CD14-positive monocyte (primary cell): Measurements from ENCODE around the gene PLCD3. TPM values are rescaled to one million over a fixed set of nuclear protein-coding genes. Genes with fewer than 3 reads are reported as not detected.

Experiments used
- DNase-seq, 3 donors: peaks; one replicate each; pipeline ENCODE4 v3.0.0-alpha.2; 2011 to 2022
- H2AFZ ChIP-seq: 2 replicates; pipeline ENCODE4 v1.6.0; 2012; ENCODE audit warnings: mild to moderate bottlenecking, low read depth, low read length, inconsistent platforms; ENCODE audit not compliant: insufficient read depth, poor library complexity, severe bottlenecking
- H3K27ac ChIP-seq, 2 donors: 1 replicate in 1 of 2; 2 replicates in 1 of 2; pipeline ENCODE4 v1.5.1; 2012 to 2013; ENCODE audit warnings: low read length in 2 of 2, control low read depth in 1 of 2, inconsistent platforms in 1 of 2, low read depth in 1 of 2, mild to moderate bottlenecking in 1 of 2
- H3K27me3 ChIP-seq, 2 donors: one replicate each; pipeline versions ENCODE4 v1.6.0 to v1.6.1; 2011 to 2013; ENCODE audit warnings: low read length in 2 of 2; ENCODE audit not compliant: control insufficient read depth in 2 of 2, insufficient read depth in 2 of 2
- H3K36me3 ChIP-seq, 2 donors: replicated peaks in 1 of 2; 1 replicate in 1 of 2; 2 replicates in 1 of 2; pipeline versions ENCODE4 v1.5.1 to v1.6.1; 2012 to 2013; ENCODE audit warnings: low read length in 2 of 2, control low read depth in 1 of 2, inconsistent platforms in 1 of 2, mild to moderate bottlenecking in 1 of 2; ENCODE audit not compliant: insufficient read depth in 2 of 2, control insufficient read depth in 1 of 2
- H3K4me1 ChIP-seq, 2 donors: 1 replicate in 1 of 2; 2 replicates in 1 of 2; pipeline versions ENCODE4 v1.5.1 to v1.6.1; 2012 to 2013; ENCODE audit warnings: low read length in 2 of 2, control low read depth in 1 of 2, inconsistent platforms in 1 of 2, mild to moderate bottlenecking in 1 of 2, moderate library complexity in 1 of 2; ENCODE audit not compliant: insufficient read depth in 2 of 2, control insufficient read depth in 1 of 2
- H3K4me2 ChIP-seq: replicated peaks from 2 replicates; pipeline ENCODE3; 2012; ENCODE audit warnings: low read length, moderate library complexity, mild to moderate bottlenecking; ENCODE audit not compliant: poor library complexity, severe bottlenecking; ENCODE audit errors: extremely low read depth
- H3K4me3 ChIP-seq, 3 experiments: fragments of 200-600 bp in 1 of 3; sonication (generic) in 1 of 3; replicated peaks in 1 of 3; 1 replicate in 2 of 3; 2 replicates in 1 of 3; pipeline ENCODE4 v1.5.1; 2011 to 2013; ENCODE audit warnings: low read length in 3 of 3, mild to moderate bottlenecking in 3 of 3, control low read depth in 2 of 3, low read depth in 2 of 3, inconsistent platforms in 1 of 3, moderate library complexity in 1 of 3
- H3K79me2 ChIP-seq: 2 replicates; pipeline ENCODE4 v1.6.0; 2012; ENCODE audit warnings: mild to moderate bottlenecking, control low read depth, inconsistent platforms, low read length, moderate library complexity; ENCODE audit not compliant: insufficient read depth
- H3K9ac ChIP-seq: 2 replicates; pipeline ENCODE4 v1.6.0; 2017; ENCODE audit warnings: low read length, mild to moderate bottlenecking; ENCODE audit not compliant: insufficient read depth, poor library complexity, severe bottlenecking
- H3K9me3 ChIP-seq, 2 donors: replicated peaks in 1 of 2; 1 replicate in 1 of 2; 2 replicates in 1 of 2; pipeline versions ENCODE4 v1.5.1 to v1.6.1; 2012 to 2013; ENCODE audit warnings: low read length in 2 of 2, control low read depth in 1 of 2; ENCODE audit not compliant: control insufficient read depth in 1 of 2, insufficient read depth in 1 of 2
- H4K20me1 ChIP-seq: 2 replicates; pipeline ENCODE4 v1.6.0; 2012; ENCODE audit warnings: mild to moderate bottlenecking, low read length, control low read depth, moderate library complexity; ENCODE audit not compliant: insufficient read depth
- H3K27ac Mint-ChIP-seq, 7 donors: one replicate each; pipeline ENCODE4 v1.8.0; 2020; ENCODE audit warnings: mild to moderate bottlenecking in 7 of 7, mixed read lengths in 7 of 7, moderate library complexity in 6 of 7, inconsistent platforms in 2 of 7
- H3K27me3 Mint-ChIP-seq, 3 donors: one replicate each; pipeline ENCODE4 v1.8.0; 2021 to 2022; ENCODE audit warnings: low read depth in 3 of 3, mild to moderate bottlenecking in 3 of 3, mixed read lengths in 3 of 3, moderate library complexity in 3 of 3, inconsistent platforms in 1 of 3
- H3K36me3 Mint-ChIP-seq, 2 donors: one replicate each; pipeline ENCODE4 v1.8.0; 2020; ENCODE audit warnings: mixed read lengths in 2 of 2, inconsistent platforms in 1 of 2, mild to moderate bottlenecking in 1 of 2
- H3K4me1 Mint-ChIP-seq: one replicate; pipeline ENCODE4 v1.8.0; 2020; ENCODE audit warnings: mild to moderate bottlenecking, mixed read lengths
- H3K4me3 Mint-ChIP-seq, 2 donors: one replicate each; pipeline ENCODE4 v1.8.0; 2020; ENCODE audit warnings: mild to moderate bottlenecking in 2 of 2, mixed read lengths in 2 of 2, moderate library complexity in 1 of 2
- H3K9me3 Mint-ChIP-seq, 7 donors: one replicate each; pipeline ENCODE4 v1.8.0; 2020 to 2022; ENCODE audit warnings: mixed read lengths in 7 of 7, mild to moderate bottlenecking in 6 of 7, moderate library complexity in 6 of 7, inconsistent platforms in 2 of 7
- CTCF ChIP-seq: fragments of 200-600 bp; IDR thresholded peaks from one replicate; pipeline ENCODE4 v1.8.0; 2022; ENCODE audit warnings: antibody characterized with exemption, mild to moderate bottlenecking
- WGBS: methylation state at CpG from one replicate; pipeline ENCODE4 v1.1.5; 2013; ENCODE audit warnings: missing lambda C conversion rate; ENCODE audit not compliant: insufficient coverage; 5-methylcytosine and 5-hydroxymethylcytosine counted together
- intact Hi-C, 2 donors: fragments of 100-400 bp; cut with micrococcal nuclease; formaldehyde crosslinking; loops; one replicate each; pipeline versions ENCODE4 v1.15.0 to v1.15.1; 2023
- polyA plus RNA-seq, 3 donors: library from polyadenylated mRNA; depleted of rRNA in 1 of 3; unstranded in 2 of 3; stranded (reverse) in 1 of 3; fragments of 300-500 nt in 2 of 3; fragments of >200 nt in 1 of 3; fragmentation: Illumina TruSeq in 2 of 3; gene quantifications; 1 replicate in 2 of 3; 2 replicates in 1 of 3; pipeline ENCODE4 v1.2.3, GENCODE V29; 2012 to 2021

PLCD3 gene
- polyA plus RNA-seq, 3 donors, result 0.97 to 25.8 (median 2.5) TPM

DNA sequence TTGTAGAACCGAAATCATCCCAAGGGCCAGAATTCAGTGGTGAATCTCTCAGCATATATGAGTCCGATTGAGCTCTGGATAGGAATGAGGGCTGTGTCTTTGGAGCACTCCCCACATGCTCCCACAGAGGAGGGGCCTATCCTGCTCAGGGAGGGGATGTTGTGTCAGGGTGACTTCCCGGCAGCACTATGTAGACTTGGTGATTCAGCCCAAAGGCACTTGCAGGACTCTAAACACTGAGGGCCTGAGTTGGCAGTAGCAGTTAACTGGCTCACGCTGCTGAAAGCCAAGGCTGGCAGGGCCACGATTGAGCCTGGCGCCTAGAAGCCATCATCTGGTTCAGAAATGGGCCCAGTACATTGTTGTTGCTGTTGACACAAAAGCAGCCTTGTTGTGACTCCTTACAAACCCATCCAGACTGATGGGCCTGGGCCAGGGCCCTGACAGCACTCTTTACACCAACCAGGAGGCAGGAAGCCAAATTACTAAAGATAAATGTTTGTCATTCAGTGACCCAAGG, 39.3 kb downstream of the PLCD3 start:
- peaks cover 2% of the 10 kb centered on the region for H3K79me2 ChIP-seq
- H4K20me1 ChIP-seq, result peaks cover 59% of the 10 kb centered on the region
- H3K9me3 Mint-ChIP-seq, result no peaks in the 10 kb centered on the region
- H3K4me1 ChIP-seq, result no peaks in the 10 kb centered on the region
- H3K27ac Mint-ChIP-seq, result peak overlapping the region in 3 of 7 donors; percentile 15 to 37 (median 17)
- TF ChIP-seq CTCF, result no peak
- H3K36me3 ChIP-seq, result peaks cover 89 to 100% of the 10 kb centered on the region in 2 donors
- H3K36me3 Mint-ChIP-seq, result peaks cover 83 to 100% of the 10 kb centered on the region in 2 donors
- intact Hi-C loops, result loop anchor here in 1 of 2 donors (10.0 kb wide), 1 partner anchor 168 kb away; no protein-coding TSS in a partner anchor
- H3K27me3 ChIP-seq, result no peaks in the 10 kb centered on the region
- H3K4me1 Mint-ChIP-seq, result no peaks in the 10 kb centered on the region
- H3K27ac ChIP-seq, result no peak overlapping the region
- H3K9ac ChIP-seq, result no peak overlapping the region
- H3K4me3 Mint-ChIP-seq, result no peak overlapping the region
- H3K27me3 Mint-ChIP-seq, result peaks cover 0 to 2% (median 2%) of the 10 kb centered on the region in 3 donors
- no peak overlapping the region for H3K4me3 ChIP-seq
- no peaks in the 10 kb centered on the region for H3K9me3 ChIP-seq
- H3K4me2 ChIP-seq, result no peak overlapping the region
- WGBS, result 92% methylated on average over 4 of the region's 6 CpGs
- DNase-seq, result no peak
- H2AFZ ChIP-seq, result no peak overlapping the region

GRCh38 chr17:45091778-45092425, 40.4 kb downstream of the PLCD3 start:
- Histone ChIP-seq H2AFZ (no peak overlapping the region), H3K4me1 (no peaks in the 10 kb centered on the region), H3K36me3 (peaks cover 89 to 100% of the 10 kb centered on the region in 2 donors), H4K20me1 (peaks cover 59% of the 10 kb centered on the region), H3K27me3 (no peaks in the 10 kb centered on the region), H3K9me3 (no peaks in the 10 kb centered on the region), H3K4me2 (no peak overlapping the region), H3K79me2 (peaks cover 2% of the 10 kb centered on the region), H3K4me3 (no peak overlapping the region), H3K27ac (no peak overlapping the region), H3K9ac (no peak overlapping the region)
- WGBS, result 95% methylated on average over 9 of the region's 11 CpGs
- Mint-ChIP-seq H3K9me3 (no peaks in the 10 kb centered on the region), H3K27me3 (peaks cover 0 to 2% (median 2%) of the 10 kb centered on the region in 3 donors), H3K4me1 (no peaks in the 10 kb centered on the region), H3K27ac (peak overlapping the region in 1 of 7 donors; percentile 2), H3K36me3 (peaks cover 82 to 100% of the 10 kb centered on the region in 2 donors), H3K4me3 (no peak overlapping the region)
- intact Hi-C loops, result loop anchor here in 1 of 2 donors (10.0 kb wide), 1 partner anchor 167 kb away; no protein-coding TSS in a partner anchor
- no peak for DNase-seq
- no peak for TF ChIP-seq CTCF
